Neural cell (in vitro differentiated cells): Measurements from ENCODE around the gene TLL2.

Experiments used
- CTCF ChIP-seq: fragments of 450-650 bp; IDR thresholded peaks from 2 replicates; pipeline ENCODE4 v1.5.1; 2014; ENCODE audit warnings: antibody characterized with exemption, mild to moderate bottlenecking, moderate library complexity; ENCODE audit not compliant: poor library complexity, severe bottlenecking
- POLR2AphosphoS5 ChIP-seq: IDR thresholded peaks from 2 replicates; pipeline ENCODE4 v1.6.1; 2012
- RAD21 ChIP-seq: fragments of 450-650 bp; conservative IDR thresholded peaks from 2 replicates; pipeline ENCODE4 v1.6.1; 2014; ENCODE audit warnings: antibody characterized with exemption, mild to moderate bottlenecking, moderate library complexity

- TF ChIP-seq RAD21 = no peak
- TF ChIP-seq POLR2AphosphoS5 = no peak
- no peak for TF ChIP-seq CTCF
Observed at GRCh38 chr10:96473866-96474265, 39.9 kb downstream of the TLL2 start.
